ENCODE data around the gene SERF2. TPM values are rescaled to one million over a fixed set of nuclear protein-coding genes. Genes with fewer than 3 reads are reported as not detected.
A peak's percentile ranks its signal among the peaks of the same experiment; 100 is the strongest.
"Not testable (repeated sequence)": the region's sequence is repeated elsewhere in the genome, so short reads cannot be mapped to it uniquely, and the experiment has no call there.

Gene SERF2
- total RNA-seq, 2 donors from 2014 or later, result 651 to 803 TPM

DNA sequence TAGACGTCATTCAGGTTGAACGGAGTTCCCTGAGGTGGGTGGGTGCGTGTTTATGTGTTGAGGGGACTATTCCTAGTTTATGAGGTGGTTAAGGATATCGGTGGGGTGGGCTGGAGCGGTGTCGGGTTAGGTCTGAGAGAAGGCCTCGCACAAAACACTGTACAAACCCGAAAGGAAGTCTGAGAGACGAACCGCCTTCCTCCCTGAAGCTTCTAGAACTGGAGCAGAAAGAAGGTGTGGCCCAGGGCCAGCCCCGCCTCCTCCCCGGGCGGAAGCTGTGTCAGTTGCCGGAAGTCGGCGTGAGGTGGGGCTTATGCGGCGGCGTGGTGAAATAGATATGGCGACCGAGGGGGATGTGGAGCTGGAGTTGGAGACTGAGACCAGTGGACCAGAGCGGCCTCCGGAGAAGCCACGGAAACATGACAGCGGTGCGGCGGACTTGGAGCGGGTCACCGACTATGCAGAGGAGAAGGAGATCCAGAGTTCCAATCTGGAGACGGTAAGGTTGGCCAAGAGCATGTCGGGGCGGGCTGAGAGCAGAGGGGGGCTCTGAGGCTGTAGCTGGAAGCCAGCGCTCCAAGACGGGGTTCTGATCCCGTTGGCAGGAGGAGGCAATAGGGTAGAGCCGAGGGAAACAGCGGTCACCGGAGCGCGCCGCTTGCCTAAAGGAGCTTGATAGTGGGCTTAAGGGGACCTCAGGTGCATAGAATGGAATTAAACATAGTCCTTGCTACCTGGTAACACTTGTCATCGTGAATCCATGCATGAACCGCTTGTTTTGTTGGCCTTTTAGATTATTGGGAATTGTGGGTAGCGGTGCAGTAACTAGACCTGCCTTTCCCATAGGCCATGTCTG lies 8.4 kb downstream of the SERF2 start, which contains the start of gene HYPK:
TSS of gene HYPK (plus strand) at position 314 of the 856 bp plus-strand sequence. CDS start at position 338, 24 bp downstream.
- no peaks in the 10 kb centered on the region for H3K9me3 ChIP-seq
- H3K27me3 ChIP-seq, result no peaks in the 10 kb centered on the region
- H3K27ac ChIP-seq, result peak within 1 kb of the TSS; percentile 94 to 95
- peak within 1 kb of the TSS; percentile 71 to 95 for H3K4me3 ChIP-seq
- peak; percentile 96 for DNase-seq (ENCODE audit: low spot score)
- peaks cover 62% of the 10 kb centered on the region for H3K36me3 ChIP-seq
- no peak for TF ChIP-seq CTCF (IDR thresholded peaks at IDR 0.05)
- peaks cover 0 to 42% of the 10 kb centered on the region in 2 donors for H3K4me1 ChIP-seq

DNA sequence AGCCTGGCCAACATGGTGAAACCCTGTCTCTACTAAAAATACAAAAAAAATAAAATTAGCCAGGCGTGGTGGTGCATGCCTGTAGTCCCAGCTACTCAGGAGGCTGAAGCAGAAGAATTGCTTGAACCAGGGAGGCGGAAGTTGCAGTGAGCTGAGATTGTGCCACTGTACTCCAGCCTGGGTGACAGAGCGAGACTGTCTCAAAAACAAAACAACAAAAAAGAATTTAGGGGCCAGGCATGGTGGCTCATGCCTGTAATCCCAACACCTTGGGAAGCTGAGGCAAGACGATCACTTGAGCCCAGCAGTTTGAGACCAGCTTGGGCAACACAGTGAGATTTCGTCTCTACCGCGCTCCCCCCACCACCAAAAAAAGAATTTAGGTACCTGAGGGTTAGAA lies 10.6 kb downstream of the SERF2 start:
- Histone ChIP-seq H3K4me1 (peaks cover 0 to 24% of the 10 kb centered on the region in 2 donors), H3K36me3 (peaks cover 68% of the 10 kb centered on the region)
- DNase-seq (ENCODE audit: low spot score); H3K27ac ChIP-seq; H3K4me3 ChIP-seq; H3K9me3 ChIP-seq; H3K27me3 ChIP-seq: not testable (repeated sequence)

- no peak for TF ChIP-seq CTCF (IDR thresholded peaks at IDR 0.05)
- Histone ChIP-seq H3K9me3 (no peaks in the 10 kb centered on the region), H3K4me3 (no peak overlapping the region), H3K27me3 (no peaks in the 10 kb centered on the region), H3K4me1 (no peaks in the 10 kb centered on the region), H3K27ac (no peak overlapping the region), H3K36me3 (peaks cover 95% of the 10 kb centered on the region)
- no peak for DNase-seq (ENCODE audit: low spot score)
These were observed 16.4 kb downstream of the SERF2 start for GRCh38 chr15:43808435-43808950.

DNA sequence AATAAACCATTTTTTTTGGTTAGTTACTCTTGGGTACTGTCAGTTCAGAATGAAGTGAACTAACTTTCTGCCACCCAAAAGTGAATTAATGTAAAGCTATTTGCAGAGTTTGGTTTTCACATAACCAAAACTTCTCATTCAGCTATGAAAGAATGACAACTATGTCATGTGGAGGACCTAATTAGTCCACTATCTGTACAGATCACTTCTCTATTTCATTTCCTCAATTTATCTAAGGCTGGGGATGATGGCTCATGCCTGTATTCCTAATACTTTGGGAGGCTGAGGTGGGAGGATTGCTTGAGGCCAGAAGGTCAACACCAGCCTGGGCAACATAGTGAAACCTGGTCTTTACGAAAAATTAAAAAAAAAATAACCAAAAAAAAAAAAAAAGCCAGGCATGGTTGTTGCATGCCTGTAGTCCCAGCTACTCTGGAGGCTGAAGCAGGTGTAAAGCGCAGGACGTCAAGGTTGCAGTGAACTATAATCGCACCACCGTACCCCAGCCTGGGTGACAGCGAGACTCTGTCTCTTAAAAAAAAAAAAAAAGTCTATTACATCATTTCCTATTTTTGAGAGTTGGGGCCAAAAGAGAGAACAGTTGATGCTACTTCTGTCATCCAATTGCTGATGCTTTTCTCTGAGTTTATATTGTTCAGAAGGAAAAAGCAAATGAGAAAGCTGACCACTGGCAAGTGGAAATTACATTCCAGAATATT lies 17.0 kb downstream of the SERF2 start:
- Histone ChIP-seq H3K27me3 (no peaks in the 10 kb centered on the region), H3K4me1 (no peaks in the 10 kb centered on the region), H3K27ac (no peak overlapping the region), H3K36me3 (peaks cover 100% of the 10 kb centered on the region), H3K9me3 (no peaks in the 10 kb centered on the region), H3K4me3 (no peak overlapping the region)
- DNase-seq (ENCODE audit: low spot score), result no peak
- no peak for TF ChIP-seq CTCF (IDR thresholded peaks at IDR 0.05)

- not testable (repeated sequence) for H3K4me3 ChIP-seq, H3K9me3 ChIP-seq
These were observed 22.9 kb downstream of the SERF2 start for GRCh38 chr15:43815064-43815463.

GRCh38 chr15:43821505-43821904 lies 29.4 kb downstream of the SERF2 start:
- Histone ChIP-seq H3K4me1 (peaks cover 0 to 31% of the 10 kb centered on the region in 2 donors), H3K9me3 (no peaks in the 10 kb centered on the region)
- TF ChIP-seq CTCF (IDR thresholded peaks at IDR 0.05), result no peak

More at GRCh38 chr15:43815064-43815463, 22.9 kb downstream of the SERF2 start:
- not testable (repeated sequence) for H3K27me3 ChIP-seq; H3K4me1 ChIP-seq; H3K27ac ChIP-seq; DNase-seq (ENCODE audit: low spot score)
- H3K36me3 ChIP-seq, result peaks cover 80% of the 10 kb centered on the region

More at GRCh38 chr15:43821505-43821904, 29.4 kb downstream of the SERF2 start:
- no peak for DNase-seq (ENCODE audit: low spot score)
- peaks cover 21% of the 10 kb centered on the region for H3K36me3 ChIP-seq
- H3K27ac ChIP-seq, result no peak overlapping the region
- no peaks in the 10 kb centered on the region for H3K27me3 ChIP-seq
- H3K4me3 ChIP-seq, result no peak overlapping the region

Data from right atrium auricular region (tissue), 2 donors.